Measurements from ENCODE around the gene TBC1D19.
"Not testable (repeated sequence)": the region's sequence is repeated elsewhere in the genome, so short reads cannot be mapped to it uniquely, and the experiment has no call there.

The TBC1D19 gene

GRCh38 chr4:26583865-26584652 is at the start of gene TBC1D19:
TBC1D19 (plus strand) TSS chr4:26584084; CDS start chr4:26584194, 110 bp downstream.
- DNase-seq (ENCODE audit: low read depth in 2 of 2), result peak; percentile 72 to 80

GRCh38 chr4:26542991-26543390 is 40.9 kb upstream of the TBC1D19 start:
- DNase-seq (ENCODE audit: low read depth in 2 of 2), result no peak

- DNase-seq (ENCODE audit: low read depth in 2 of 2), result no peak
Measured at GRCh38 chr4:26544421-26544820, 39.5 kb upstream of the TBC1D19 start.

- DNase-seq (ENCODE audit: low read depth in 2 of 2), result not testable (repeated sequence)
Measured at GRCh38 chr4:26548379-26548778, 35.5 kb upstream of the TBC1D19 start.

GRCh38 chr4:26557164-26557563 is 26.7 kb upstream of the TBC1D19 start:
- no peak for DNase-seq (ENCODE audit: low read depth in 2 of 2)

GRCh38 chr4:26558166-26558895 is 25.6 kb upstream of the TBC1D19 start:
- no peak for DNase-seq (ENCODE audit: low read depth in 2 of 2)

GRCh38 chr4:26566133-26566532 is 17.8 kb upstream of the TBC1D19 start:
- DNase-seq (ENCODE audit: low read depth in 2 of 2), result no peak

- no peak for DNase-seq (ENCODE audit: low read depth in 2 of 2)
Measured at GRCh38 chr4:26568446-26568994, 15.4 kb upstream of the TBC1D19 start.

GRCh38 chr4:26570596-26570995 is 13.3 kb upstream of the TBC1D19 start:
- no peak for DNase-seq (ENCODE audit: low read depth in 2 of 2)

GRCh38 chr4:26573389-26573794 is 10.5 kb upstream of the TBC1D19 start:
- DNase-seq (ENCODE audit: low read depth in 2 of 2), result no peak

GRCh38 chr4:26574563-26574962 is 9.3 kb upstream of the TBC1D19 start:
- DNase-seq (ENCODE audit: low read depth in 2 of 2), result no peak

GRCh38 chr4:26576231-26576739 is 7.6 kb upstream of the TBC1D19 start:
- no peak for DNase-seq (ENCODE audit: low read depth in 2 of 2)

GRCh38 chr4:26577066-26577465 is 6.8 kb upstream of the TBC1D19 start:
- no peak for DNase-seq (ENCODE audit: low read depth in 2 of 2)

GRCh38 chr4:26579169-26579568 is 4.7 kb upstream of the TBC1D19 start:
- DNase-seq (ENCODE audit: low read depth in 2 of 2), result no peak

- DNase-seq (ENCODE audit: low read depth in 2 of 2), result not testable (repeated sequence)
Measured at GRCh38 chr4:26581341-26581740, 2.5 kb upstream of the TBC1D19 start.

GRCh38 chr4:26583538-26583864 is 383 bp upstream of the TBC1D19 start:
- no peak for DNase-seq (ENCODE audit: low read depth in 2 of 2)

- no peak for DNase-seq (ENCODE audit: low read depth in 2 of 2)
Measured at GRCh38 chr4:26584725-26585124, 841 bp downstream of the TBC1D19 start.

GRCh38 chr4:26589705-26590104 is 5.8 kb downstream of the TBC1D19 start:
- no peak for DNase-seq (ENCODE audit: low read depth in 2 of 2)

GRCh38 chr4:26590639-26591038 is 6.8 kb downstream of the TBC1D19 start:
- no peak for DNase-seq (ENCODE audit: low read depth in 2 of 2)

GRCh38 chr4:26593557-26593956 is 9.7 kb downstream of the TBC1D19 start:
- DNase-seq (ENCODE audit: low read depth in 2 of 2), result not testable (repeated sequence)

GRCh38 chr4:26594371-26594770 is 10.5 kb downstream of the TBC1D19 start:
- DNase-seq (ENCODE audit: low read depth in 2 of 2), result no peak

GRCh38 chr4:26594778-26595177 is 10.9 kb downstream of the TBC1D19 start:
- DNase-seq (ENCODE audit: low read depth in 2 of 2), result no peak

- no peak for DNase-seq (ENCODE audit: low read depth in 2 of 2)
Measured at GRCh38 chr4:26596843-26597242, 13.0 kb downstream of the TBC1D19 start.
